Endothelial cell of umbilical vein (primary cell): ENCODE data around the gene ORC6. TPM values are rescaled to one million over a fixed set of nuclear protein-coding genes. Genes with fewer than 3 reads are reported as not detected.

Experiments
- BruUV-seq: library from RNA; stranded (reverse); fragments of 400-500 nt; replicated peaks from 2 replicates; lab custom pipeline; 2021; lab: Mats Ljungman, UMichigan
- CTCF ChIA-PET: fragments of 300-600, 350-600 bp; sonication (Branson Sonifier 250); formaldehyde crosslinking; loops from one replicate; lab custom pipeline; 2021; ENCODE audit warnings: antibody characterized with exemption, inconsistent platforms; lab: Charles Lee
- POLR2A ChIA-PET: fragments of 300-600, 350-600 bp; sonication (Branson Sonifier 250); formaldehyde crosslinking; loops from one replicate; lab custom pipeline; 2021; ENCODE audit warnings: antibody characterized with exemption, inconsistent platforms; lab: Charles Lee
- DNase-seq: peaks from one replicate; pipeline ENCODE4 v3.0.0-alpha.2; 2011; ENCODE audit warnings: low read depth, low spot score
- FAIRE-seq: peaks from 2 replicates; lab custom pipeline; 2011; peaks lifted over from hg19 to GRCh38; lab: Jason Lieb, UNC
- H2AFZ ChIP-seq: 2 replicates; pipeline ENCODE4 v1.6.0; 2012; ENCODE audit warnings: low read depth, low read length, control low read depth, inconsistent platforms
- H3K27ac ChIP-seq: 2 replicates; pipeline ENCODE4 v1.5.1; 2011; ENCODE audit warnings: low read depth, mild to moderate bottlenecking, control low read depth, low read length, moderate library complexity; ENCODE audit not compliant: insufficient read depth
- H3K27me3 ChIP-seq, 2 experiments: 2 replicates each; pipeline versions ENCODE4 v1.6.0 to v1.6.1; 2011; ENCODE audit warnings: low read length in 2 of 2, mixed read lengths in 1 of 2; ENCODE audit not compliant: control insufficient read depth in 2 of 2, insufficient read depth in 2 of 2
- H3K36me3 ChIP-seq, 2 experiments: 2 replicates in 1 of 2; 3 replicates in 1 of 2; pipeline ENCODE4 v1.5.1; 2011; ENCODE audit warnings: low read length in 2 of 2, mild to moderate bottlenecking in 1 of 2, moderate library complexity in 1 of 2; ENCODE audit not compliant: control insufficient read depth in 2 of 2, insufficient read depth in 2 of 2; ENCODE audit errors: extremely low read depth in 1 of 2
- H3K4me1 ChIP-seq: 3 replicates; pipeline ENCODE4 v1.5.1; 2011; ENCODE audit warnings: mild to moderate bottlenecking, low read length; ENCODE audit not compliant: control insufficient read depth, insufficient read depth; ENCODE audit errors: extremely low read depth
- H3K4me2 ChIP-seq: 2 replicates; pipeline ENCODE4 v1.6.1; 2011; ENCODE audit warnings: low read length, control low read depth, mixed read lengths; ENCODE audit not compliant: insufficient read depth
- H3K4me3 ChIP-seq, 3 experiments: fragments of 200-600 bp in 1 of 3; sonication (generic), shearing (Covaris generic) in 1 of 3; replicated peaks in 1 of 3; 2 replicates each; pipeline ENCODE4 v1.5.1; 2011 to 2016; ENCODE audit warnings: control low read depth in 3 of 3, low read length in 3 of 3, mild to moderate bottlenecking in 2 of 3, inconsistent platforms in 1 of 3, low read depth in 1 of 3, moderate library complexity in 1 of 3; ENCODE audit not compliant: insufficient read depth in 1 of 3
- H3K79me2 ChIP-seq: 2 replicates; pipeline ENCODE4 v1.6.0; 2012; ENCODE audit warnings: low read length, inconsistent platforms; ENCODE audit not compliant: control insufficient read depth, insufficient read depth
- H3K9ac ChIP-seq: replicated peaks from 2 replicates; pipeline ENCODE3; 2011; ENCODE audit warnings: low read length, control low read depth; ENCODE audit not compliant: insufficient read depth; ENCODE audit errors: extremely low read depth
- H3K9me1 ChIP-seq: replicated peaks from 3 replicates; pipeline ENCODE4 v1.6.0; 2011; ENCODE audit warnings: mild to moderate bottlenecking, low read length; ENCODE audit not compliant: control insufficient read depth, insufficient read depth; ENCODE audit errors: extremely low read depth
- H3K9me3 ChIP-seq: replicated peaks from 2 replicates; pipeline ENCODE4 v1.5.1; 2012; ENCODE audit warnings: low read length, inconsistent platforms; ENCODE audit not compliant: control insufficient read depth, insufficient read depth
- H4K20me1 ChIP-seq: replicated peaks from 2 replicates; pipeline ENCODE3; 2011; ENCODE audit warnings: mild to moderate bottlenecking, low read length; ENCODE audit not compliant: control insufficient read depth, insufficient read depth; ENCODE audit errors: extremely low read depth
- CTCF ChIP-seq, 2 donors: IDR thresholded peaks; 1 replicate in 1 of 2; 2 replicates in 1 of 2; pipeline ENCODE4 v1.5.1; 2011; ENCODE audit warnings: low read length in 2 of 2, mild to moderate bottlenecking in 2 of 2, moderate library complexity in 2 of 2, control low read depth in 1 of 2, inconsistent platforms in 1 of 2, low read depth in 1 of 2; ENCODE audit not compliant: insufficient read depth in 1 of 2; ENCODE audit errors: extremely low read depth in 1 of 2
- EZH2 ChIP-seq: IDR thresholded peaks from 2 replicates; pipeline ENCODE4 v1.6.1; 2012; ENCODE audit warnings: borderline replicate concordance, low read depth, mild to moderate bottlenecking, moderate library complexity, low read length, inconsistent platforms; ENCODE audit not compliant: severe bottlenecking
- FOS ChIP-seq: IDR thresholded peaks from 2 replicates; pipeline ENCODE4 v1.6.1; 2011; ENCODE audit warnings: mild to moderate bottlenecking, low read length, moderate library complexity, borderline replicate concordance; ENCODE audit not compliant: insufficient read depth
- GATA2 ChIP-seq: IDR thresholded peaks from 2 replicates; pipeline ENCODE4 v1.7.0; 2011; ENCODE audit warnings: low read depth, mild to moderate bottlenecking, moderate library complexity, mixed read lengths, low read length; ENCODE audit not compliant: insufficient read length, insufficient read depth
- POLR2A ChIP-seq: IDR thresholded peaks from 2 replicates; pipeline ENCODE4 v1.6.1; 2012; ENCODE audit warnings: low read depth, mild to moderate bottlenecking, control low read depth, low read length
- POLR2AphosphoS5 ChIP-seq: IDR thresholded peaks from 2 replicates; pipeline ENCODE4 v1.6.1; 2012; ENCODE audit warnings: low read depth, mild to moderate bottlenecking, control low read depth, low read length, moderate library complexity; ENCODE audit not compliant: insufficient read depth
- dilution Hi-C: fragments of 300-500 bp; cut with MboI; formaldehyde crosslinking; loops from one replicate; pipeline ENCODE4 v1.15.0; 2019; ENCODE audit warnings: low sequenced_read_pairs; ENCODE audit not compliant: extremely low pct_ligation_motif_present
- intact Hi-C: fragments of 100-400 bp; cut with micrococcal nuclease; formaldehyde crosslinking; loops from one replicate; pipeline ENCODE4 v1.10.0; 2022
- polyA plus RNA-seq, 4 experiments: library from polyadenylated mRNA; depleted of rRNA in 3 of 4; stranded (reverse) in 3 of 4; unstranded in 1 of 4; fragments of >200 nt; gene quantifications; 2 replicates each; pipeline versions ENCODE4 v1.2.1 to v1.2.3, GENCODE V29; 2011 to 2012; ENCODE audit warnings: missing spikeins in 1 of 4
- total RNA-seq: library from RNA; stranded (reverse); gene quantifications from 2 replicates; pipeline ENCODE4 v1.2.3, GENCODE V29; 2021
- TF ChIP-seq, protein P1 (sequence below): IDR thresholded peaks from 2 replicates; pipeline ENCODE4 v1.6.1; 2011; ENCODE audit not compliant: insufficient read depth, insufficient read length

ORC6 gene
- total and polyA plus RNA-seq, 2 donors (not counting 3 experiments of a cell fraction or from before 2014, with no cell fraction given), result 15.9 to 31.1 TPM

GRCh38 chr16:46701615-46702014 lies 12.2 kb downstream of the ORC6 start:
- no peaks in the 10 kb centered on the region for H3K9me3 ChIP-seq
- H4K20me1 ChIP-seq, result no peaks in the 10 kb centered on the region
- DNase-seq, result no peak
- H3K27me3 ChIP-seq, result no peaks in the 10 kb centered on the region
- BruUV-seq, result no TSS peak
- H2AFZ ChIP-seq, result no peak overlapping the region
- dilution Hi-C loops (no loop called here), intact Hi-C loops (no loop called here)
- FAIRE-seq, result no peak
- no peaks in the 10 kb centered on the region for H3K4me1 ChIP-seq
- ChIA-PET POLR2A (no interaction called here), CTCF (no interaction called here)
- no peak overlapping the region for H3K4me3 ChIP-seq
- H3K36me3 ChIP-seq, result peaks cover 0 to 11% of the 10 kb centered on the region in 2 experiments
- TF ChIP-seq GATA2 (no peak), FOS (no peak), POLR2AphosphoS5 (no peak), EZH2 (no peak), POLR2A (no peak), CTCF (IDR thresholded peaks at IDR 0.05; ENCODE audit: extremely low read depth in 1 of 2, insufficient read depth in 1 of 2, low read depth in 1 of 2, low read length in 2 of 2) (no peak)
- TF ChIP-seq, protein P1, sequence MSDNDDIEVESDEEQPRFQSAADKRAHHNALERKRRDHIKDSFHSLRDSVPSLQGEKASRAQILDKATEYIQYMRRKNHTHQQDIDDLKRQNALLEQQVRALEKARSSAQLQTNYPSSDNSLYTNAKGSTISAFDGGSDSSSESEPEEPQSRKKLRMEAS, result no peak
- no peak overlapping the region for H3K9ac ChIP-seq
- H3K4me2 ChIP-seq, result no peak overlapping the region
- no peak overlapping the region for H3K27ac ChIP-seq
- H3K9me1 ChIP-seq, result no peaks in the 10 kb centered on the region
- no peaks in the 10 kb centered on the region for H3K79me2 ChIP-seq
